Medulla oblongata (tissue), 1 donor: ENCODE results near the gene RTP5.

ENCODE experiments used
- DNase-seq: peaks from one replicate; pipeline ENCODE4 v3.0.0-alpha.2; 2015; ENCODE audit errors: extremely low spot score

Gene RTP5

DNA sequence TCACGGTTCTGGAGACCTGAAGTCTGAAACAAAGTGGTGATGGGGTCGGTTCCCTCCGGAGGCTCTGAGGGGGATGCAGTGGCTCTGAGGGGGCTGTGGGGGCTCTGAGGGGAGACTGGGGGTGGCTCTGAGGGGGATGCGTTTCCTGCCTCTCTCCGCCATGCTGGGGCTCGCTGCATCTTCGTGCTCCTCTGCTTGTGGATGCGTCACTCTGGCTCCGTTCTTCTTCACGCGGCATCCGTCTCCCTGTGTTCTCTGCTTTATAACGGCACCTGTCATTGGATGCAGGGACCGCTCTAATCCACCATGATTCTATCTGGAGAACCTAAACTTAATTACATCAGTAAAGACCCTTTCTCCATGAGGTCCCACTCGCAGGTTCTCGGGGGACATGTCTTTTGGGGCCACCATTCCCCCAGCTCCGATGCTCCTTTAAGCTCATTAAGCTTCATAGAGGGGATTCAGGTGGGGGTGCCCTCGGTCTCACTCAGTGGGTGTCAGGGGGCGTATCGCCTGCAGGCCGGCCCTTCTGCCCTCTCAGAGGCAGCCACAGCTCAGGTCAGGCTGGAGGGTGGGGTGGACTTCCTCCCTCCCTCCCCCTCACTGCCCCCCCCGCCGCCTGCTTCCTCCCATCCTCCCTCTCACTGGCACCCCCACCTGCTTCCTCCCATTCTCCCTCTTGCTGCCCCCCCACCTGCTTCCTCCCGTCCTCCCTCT is 18.4 kb downstream of the RTP5 start:
- no peak for DNase-seq

DNA sequence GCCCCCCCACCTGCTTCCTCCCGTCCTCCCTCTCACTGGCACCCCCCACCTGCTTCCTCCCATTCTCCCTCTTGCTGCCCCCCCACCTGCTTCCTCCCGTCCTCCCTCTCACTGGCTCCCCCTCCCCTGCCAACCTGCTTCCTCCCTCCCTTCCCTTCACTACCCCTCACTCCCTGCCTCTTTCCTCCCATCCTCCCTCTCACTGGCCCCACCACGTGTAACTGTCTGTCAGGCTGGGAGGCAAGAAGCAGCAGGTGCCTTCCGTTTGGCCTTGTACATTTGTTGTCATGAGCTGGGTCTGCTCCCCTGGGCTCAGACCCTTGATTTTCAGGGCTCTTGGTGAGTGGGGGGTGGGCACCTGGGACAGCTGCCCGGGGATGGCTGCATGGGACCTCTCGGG is 19.1 kb downstream of the RTP5 start:
- no peak for DNase-seq

DNA sequence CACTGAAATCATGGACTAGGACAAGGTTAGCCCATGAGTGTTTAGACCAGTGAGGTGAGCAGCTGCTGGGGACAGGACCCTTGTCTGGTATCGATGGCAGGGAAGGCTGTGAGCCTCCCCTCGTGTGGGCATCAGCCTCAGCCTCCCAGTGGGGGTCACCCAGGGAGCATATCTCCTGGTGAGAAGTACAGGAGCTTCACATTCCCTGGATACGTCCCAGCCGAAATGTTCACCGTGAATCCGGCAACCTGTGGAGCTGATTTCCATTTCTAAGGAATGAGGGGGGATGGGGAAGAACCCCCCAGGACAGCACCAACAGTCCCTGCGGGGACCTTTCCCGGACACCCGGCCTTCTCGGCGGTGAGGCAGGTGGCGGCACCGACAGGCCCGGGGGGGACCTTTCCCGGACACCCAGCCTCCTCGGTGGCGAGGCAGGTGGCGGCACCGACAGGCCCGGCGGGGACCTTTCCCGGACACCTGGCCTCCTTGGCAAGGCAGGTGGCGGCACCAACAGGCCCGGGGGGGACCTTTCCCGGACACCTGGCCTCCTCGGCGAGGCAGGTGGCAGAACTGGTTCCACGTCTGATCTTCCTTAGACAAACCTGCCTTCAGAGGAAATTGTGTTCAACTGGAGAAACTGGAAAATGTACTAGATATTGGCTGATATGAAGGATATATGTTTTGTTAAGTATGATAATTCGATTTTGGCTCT is 21.2 kb downstream of the RTP5 start:
- DNase-seq = no peak

DNA sequence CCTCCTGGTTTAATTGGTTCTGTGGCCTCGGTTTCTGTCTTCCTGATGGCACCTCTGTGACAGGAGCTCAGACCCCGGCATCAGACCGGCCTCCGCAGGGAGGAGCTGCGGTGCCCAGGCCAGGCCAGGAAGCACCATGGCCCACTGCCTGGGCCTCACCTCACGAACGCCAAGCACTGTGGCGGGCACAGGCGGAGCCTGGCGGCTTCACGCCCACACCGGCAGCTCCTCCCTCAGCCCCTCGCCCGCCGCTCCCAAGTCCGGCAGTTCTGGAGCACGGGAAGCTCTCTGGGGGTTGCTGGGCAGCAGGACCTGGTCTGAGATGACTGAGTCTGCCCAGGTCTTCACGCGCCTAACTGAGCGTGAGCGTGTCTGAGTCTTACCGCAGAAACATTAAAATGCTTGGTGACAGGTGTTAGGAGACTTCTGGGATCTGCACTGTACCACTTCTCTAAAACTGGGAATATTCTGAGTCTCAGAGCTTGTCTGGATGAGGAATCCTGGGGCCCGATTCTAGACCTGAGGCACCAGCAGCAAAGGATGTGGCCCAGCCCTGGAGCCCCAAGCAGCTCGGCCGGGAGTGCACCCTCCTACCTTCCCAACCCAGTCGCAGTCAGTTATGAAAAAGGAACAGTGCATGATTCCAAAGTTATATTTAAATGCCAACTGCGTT is 21.9 kb downstream of the RTP5 start:
- DNase-seq = no peak

- no peak for DNase-seq
Measured at GRCh38 chr2:241891988-241892298, 22.4 kb downstream of the RTP5 start.

DNA sequence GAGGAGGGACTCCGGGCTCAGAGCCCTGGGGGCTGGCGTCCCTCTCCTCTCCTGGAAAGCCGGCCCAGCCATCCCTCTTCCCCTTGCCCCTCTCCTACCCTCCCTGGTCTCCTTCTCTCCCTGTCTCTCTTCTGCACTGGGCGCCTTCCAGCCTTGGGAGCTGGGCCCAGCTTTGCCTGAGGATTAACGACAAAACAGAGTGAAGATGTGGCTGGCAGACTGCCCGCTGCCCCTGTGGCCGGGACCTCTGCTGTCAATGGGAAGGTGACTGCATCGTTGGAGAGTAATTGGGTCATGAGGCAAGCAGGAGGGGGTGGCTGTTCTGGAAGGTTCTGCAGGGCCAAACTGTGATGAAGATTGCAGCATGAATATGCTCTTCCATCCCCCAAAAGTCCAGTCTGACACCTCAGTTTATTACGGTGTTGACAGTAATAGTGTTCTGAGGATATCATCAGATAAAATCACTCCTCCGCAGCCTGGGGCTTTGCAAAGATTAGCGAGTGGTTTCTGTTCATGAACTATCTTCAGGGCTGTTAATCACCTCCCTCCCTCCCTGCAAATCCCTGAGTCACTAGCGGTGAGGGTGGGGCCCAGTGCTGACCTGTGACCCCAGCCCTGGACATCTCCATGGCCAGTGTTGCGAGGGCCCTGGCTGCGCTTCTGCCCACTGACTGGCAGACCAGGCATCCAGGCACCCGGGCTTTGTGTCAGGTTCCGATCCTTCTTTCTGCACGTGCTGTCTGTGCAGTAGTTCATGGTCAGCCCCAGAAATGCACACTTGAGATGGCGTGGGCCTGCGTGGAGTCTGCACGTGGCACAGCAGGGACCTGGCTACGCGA is 23.0 kb downstream of the RTP5 start:
- no peak for DNase-seq

GRCh38 chr2:241893265-241893664 is 23.7 kb downstream of the RTP5 start:
- no peak for DNase-seq

DNA sequence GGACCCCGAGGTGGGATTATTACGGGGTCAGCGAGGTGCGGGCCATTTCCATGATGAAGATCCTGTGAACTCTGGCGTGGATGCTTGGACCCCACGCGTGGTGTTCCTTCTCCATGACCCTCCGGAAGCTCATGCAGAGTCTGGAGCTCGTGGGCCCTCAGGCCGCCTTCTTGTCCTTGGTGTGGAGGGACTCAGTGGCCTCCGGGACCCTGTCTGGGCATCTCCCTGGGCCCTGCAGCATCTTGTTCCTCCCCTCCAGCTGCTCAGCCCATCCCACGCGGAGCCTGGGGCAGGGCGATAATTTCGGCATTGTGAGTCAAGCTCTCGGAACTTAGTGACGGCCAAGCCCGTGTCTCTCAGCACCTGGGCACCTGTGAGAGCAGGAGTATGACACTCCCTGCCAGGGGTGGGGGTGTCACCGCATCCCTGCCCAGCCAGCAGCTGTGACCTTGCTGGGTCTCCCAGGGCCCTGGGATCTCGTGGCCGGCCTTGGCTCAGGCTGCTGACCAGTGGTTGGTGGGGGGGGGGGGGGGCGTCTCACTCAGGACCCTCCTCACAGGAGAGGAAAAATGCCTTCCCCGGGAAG is 24.6 kb downstream of the RTP5 start:
- no peak for DNase-seq

DNA sequence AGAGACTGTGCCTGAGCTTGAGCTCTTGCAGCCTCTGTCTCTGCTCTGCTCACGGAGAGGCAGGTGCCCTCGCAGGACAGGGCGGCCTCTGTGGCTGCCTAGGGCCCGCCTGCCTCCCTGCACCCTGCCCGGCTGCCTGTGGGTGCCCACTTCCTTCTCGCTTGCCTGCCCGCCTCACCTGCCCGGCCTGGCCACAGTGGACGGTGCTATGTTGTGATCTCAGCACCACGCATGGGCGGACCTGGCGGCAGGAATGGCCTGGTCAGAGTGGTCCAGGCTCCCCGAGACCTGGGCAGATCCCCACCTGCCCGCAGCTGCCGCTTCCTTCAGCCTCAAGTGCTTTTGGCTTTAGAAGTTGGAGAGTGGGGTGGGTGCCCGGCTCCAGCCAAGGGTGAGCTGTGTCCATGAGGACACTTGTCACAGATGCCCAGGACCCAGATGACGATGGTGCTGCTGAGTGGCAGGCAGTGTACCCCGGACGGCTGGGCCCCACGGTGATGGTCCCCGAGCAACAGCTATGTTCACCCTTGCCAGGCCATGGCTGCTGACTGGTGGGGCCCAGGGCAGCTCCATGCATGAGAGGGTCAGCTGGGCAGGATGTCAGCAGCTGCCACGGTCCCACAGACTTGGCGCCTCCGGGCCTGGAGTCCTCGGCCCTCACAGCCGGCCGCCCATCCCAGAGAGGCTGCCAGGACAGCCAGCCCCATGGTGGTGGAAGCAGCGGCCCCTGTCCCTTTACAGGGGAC is 25.3 kb downstream of the RTP5 start:
- DNase-seq = no peak

GRCh38 chr2:241895427-241895711 is 25.8 kb downstream of the RTP5 start:
- no peak for DNase-seq

DNA sequence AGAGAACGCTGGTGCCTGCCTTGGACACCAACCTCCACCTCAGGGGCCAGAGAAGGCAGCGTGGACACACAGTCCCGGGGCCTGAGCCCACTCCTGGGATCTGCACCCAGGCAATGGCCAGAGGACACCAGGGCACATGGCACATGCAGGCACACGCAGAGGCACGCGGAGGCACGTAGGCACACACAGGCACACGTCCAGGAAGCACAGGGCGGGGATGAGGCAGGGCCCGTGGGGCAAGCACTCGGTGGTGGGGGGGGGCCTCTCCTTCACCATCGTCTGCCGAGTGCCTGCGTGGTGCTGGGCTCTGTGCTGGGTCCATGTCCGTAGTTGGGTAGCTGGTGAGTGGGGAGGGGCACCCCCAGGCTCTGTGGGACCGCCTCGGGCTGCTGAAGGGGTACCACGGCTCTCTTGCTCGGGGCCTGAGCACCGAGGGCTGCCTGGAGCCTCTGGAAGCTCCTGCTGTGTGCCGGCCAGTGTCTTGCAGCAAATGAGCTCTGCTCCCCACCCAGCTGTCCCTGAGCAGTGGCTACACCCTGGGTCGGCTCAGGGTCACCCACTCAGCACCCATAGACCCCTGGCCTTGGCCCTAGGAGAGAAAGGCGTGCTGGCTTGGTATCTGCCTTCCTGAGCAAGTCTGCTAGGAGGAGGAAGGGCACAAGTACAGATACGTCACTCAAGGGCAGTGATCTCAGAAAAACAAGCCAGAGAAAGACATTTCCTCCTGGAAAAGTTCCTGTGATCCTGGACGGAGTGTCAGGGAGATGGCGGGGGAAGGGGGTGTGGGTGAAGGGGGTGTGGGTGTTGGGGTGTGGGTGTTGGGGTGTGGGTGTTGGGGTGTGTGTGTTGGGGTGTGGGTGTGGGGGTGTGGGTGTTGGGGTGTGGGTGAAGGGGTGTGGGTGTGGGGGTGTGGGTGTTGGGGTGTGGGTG is 26.4 kb downstream of the RTP5 start:
- no peak for DNase-seq

- no peak for DNase-seq
Measured at GRCh38 chr2:241896746-241897201, 27.2 kb downstream of the RTP5 start.

- no peak for DNase-seq
Measured at GRCh38 chr2:241897231-241897916, 27.8 kb downstream of the RTP5 start.

GRCh38 chr2:241898463-241899270 is 29.1 kb downstream of the RTP5 start:
- no peak for DNase-seq

GRCh38 chr2:241900251-241901017 is 30.9 kb downstream of the RTP5 start:
- DNase-seq = no peak

DNA sequence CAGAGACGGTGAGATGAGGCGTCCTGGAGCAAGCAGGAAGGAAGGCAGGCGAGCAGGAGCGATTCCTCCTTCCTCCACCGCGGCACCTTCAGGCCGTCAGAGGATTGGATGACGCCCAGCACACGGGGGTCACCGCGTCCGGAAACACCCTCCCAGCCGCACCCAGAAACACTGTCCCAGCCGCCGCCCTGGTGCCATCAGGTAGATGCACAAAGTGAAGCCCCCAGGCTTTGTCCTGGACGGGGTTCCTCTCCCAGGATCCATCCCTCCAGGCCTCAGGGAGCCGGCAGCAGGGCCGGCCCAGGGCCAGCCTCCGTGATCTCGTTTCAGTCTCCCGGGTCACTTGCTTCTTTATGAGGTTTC is 31.5 kb downstream of the RTP5 start:
- no peak for DNase-seq

GRCh38 chr2:241901500-241902351 is 32.2 kb downstream of the RTP5 start:
- DNase-seq = no peak
